DND-41 (cell line): ENCODE measurements around the gene PNKD.

Experiments used
- ATAC-seq: fragments of 200-7000 bp; cut with Tn5 transposase; 3 replicates; pipeline ENCODE4 v1.9.1; 2021; ENCODE audit warnings: low read depth; ENCODE audit not compliant: insufficient read depth
- DNase-seq: peaks from one replicate; pipeline ENCODE4 v3.0.0-alpha.2; 2020
- H2AFZ ChIP-seq: 2 replicates; pipeline ENCODE4 v1.6.0; 2012; ENCODE audit warnings: low read depth, low read length
- H3K27ac ChIP-seq: 2 replicates; pipeline ENCODE4 v1.5.1; 2012; ENCODE audit warnings: low read length, inconsistent platforms
- H3K27me3 ChIP-seq: fragments of 200-600 bp; sonication (generic); 2 replicates; pipeline ENCODE4 v1.6.0; 2012; ENCODE audit warnings: low read length, mild to moderate bottlenecking, inconsistent platforms; ENCODE audit not compliant: insufficient read depth, poor library complexity
- H3K36me3 ChIP-seq: 2 replicates; pipeline ENCODE4 v1.5.1; 2012; ENCODE audit warnings: low read length, inconsistent platforms; ENCODE audit not compliant: insufficient read depth
- H3K4me1 ChIP-seq: 2 replicates; pipeline ENCODE4 v1.5.1; 2012; ENCODE audit warnings: mild to moderate bottlenecking, low read length; ENCODE audit not compliant: insufficient read depth
- H3K4me2 ChIP-seq: 2 replicates; pipeline ENCODE4 v1.6.0; 2012; ENCODE audit warnings: mild to moderate bottlenecking, moderate library complexity, low read length, inconsistent platforms; ENCODE audit not compliant: insufficient read depth
- H3K4me3 ChIP-seq, 2 experiments: fragments of 200-600 bp in 1 of 2; shearing (Covaris generic) in 1 of 2; 2 replicates each; pipeline ENCODE4 v1.5.1; 2012 to 2016; ENCODE audit warnings: inconsistent platforms in 2 of 2, low read length in 2 of 2, mild to moderate bottlenecking in 2 of 2, low read depth in 1 of 2, moderate library complexity in 1 of 2
- H3K79me2 ChIP-seq: 2 replicates; pipeline ENCODE4 v1.6.0; 2012; ENCODE audit warnings: low read length, inconsistent platforms; ENCODE audit not compliant: insufficient read depth
- H3K9ac ChIP-seq: 2 replicates; pipeline ENCODE4 v1.6.0; 2012; ENCODE audit warnings: low read depth, mild to moderate bottlenecking, inconsistent platforms, low read length, moderate library complexity
- H3K9me3 ChIP-seq: 2 replicates; pipeline ENCODE4 v1.5.1; 2012; ENCODE audit warnings: low read length, moderate library complexity, mild to moderate bottlenecking, inconsistent platforms; ENCODE audit not compliant: insufficient read depth, severe bottlenecking
- H4K20me1 ChIP-seq: 2 replicates; pipeline ENCODE4 v1.6.0; 2012; ENCODE audit warnings: low read length; ENCODE audit not compliant: insufficient read depth
- EZH2 ChIP-seq: IDR thresholded peaks from 3 replicates; pipeline ENCODE4 v1.6.1; 2012; ENCODE audit warnings: borderline replicate concordance, low read depth, mild to moderate bottlenecking, moderate library complexity, low read length, inconsistent platforms; ENCODE audit not compliant: severe bottlenecking
- TF ChIP-seq, protein P1 (sequence below): IDR thresholded peaks from 2 replicates; pipeline ENCODE4 v1.5.1; 2012; ENCODE audit warnings: borderline replicate concordance, low read length, moderate library complexity, mild to moderate bottlenecking; ENCODE audit not compliant: poor library complexity, severe bottlenecking; ENCODE audit errors: extremely low read depth

PNKD gene

DNA sequence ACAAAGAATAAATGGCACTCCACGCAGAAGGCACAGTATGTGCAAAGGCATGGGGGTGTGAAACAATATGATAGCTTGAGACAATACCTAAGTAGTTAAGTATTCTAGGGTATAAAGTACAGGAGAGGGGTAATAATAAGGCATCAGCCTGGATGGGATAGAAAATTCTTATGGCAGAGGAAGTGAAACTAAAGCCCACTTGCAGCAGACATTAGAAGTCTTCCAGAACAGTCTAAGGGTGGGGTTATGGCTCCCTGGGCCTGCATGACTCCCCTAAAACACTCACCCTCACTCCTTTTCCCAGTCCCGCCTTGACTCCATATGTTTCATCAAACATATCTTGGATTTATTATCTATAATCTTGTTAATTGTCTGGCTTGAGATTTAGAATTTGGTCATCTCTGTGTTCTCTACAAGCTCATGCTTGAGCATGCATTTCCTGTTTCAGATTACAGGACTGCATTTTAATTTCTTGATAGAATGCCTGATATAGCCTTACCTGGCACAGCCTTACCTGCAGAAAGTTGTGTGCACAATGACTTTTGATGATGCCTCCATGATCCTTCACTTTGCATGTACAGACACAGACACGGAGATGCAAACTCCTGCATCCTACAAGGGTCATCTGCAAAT, 50.5 kb downstream of the PNKD start:
- ATAC-seq (no peak), DNase-seq (no peak)
- Histone ChIP-seq H3K36me3 (no peaks in the 10 kb centered on the region), H3K79me2 (no peaks in the 10 kb centered on the region), H3K4me2 (no peak overlapping the region), H4K20me1 (no peaks in the 10 kb centered on the region), H3K9ac (no peak overlapping the region), H3K9me3 (no peaks in the 10 kb centered on the region), H2AFZ (0 out of 2 replicates have a peak overlapping the region, but pooled peaks have one; percentile 19), H3K27me3 (peaks cover 9% of the 10 kb centered on the region), H3K4me3 (no peak overlapping the region), H3K27ac (no peak overlapping the region), H3K4me1 (peaks cover 33% of the 10 kb centered on the region)
- TF ChIP-seq, protein P1, sequence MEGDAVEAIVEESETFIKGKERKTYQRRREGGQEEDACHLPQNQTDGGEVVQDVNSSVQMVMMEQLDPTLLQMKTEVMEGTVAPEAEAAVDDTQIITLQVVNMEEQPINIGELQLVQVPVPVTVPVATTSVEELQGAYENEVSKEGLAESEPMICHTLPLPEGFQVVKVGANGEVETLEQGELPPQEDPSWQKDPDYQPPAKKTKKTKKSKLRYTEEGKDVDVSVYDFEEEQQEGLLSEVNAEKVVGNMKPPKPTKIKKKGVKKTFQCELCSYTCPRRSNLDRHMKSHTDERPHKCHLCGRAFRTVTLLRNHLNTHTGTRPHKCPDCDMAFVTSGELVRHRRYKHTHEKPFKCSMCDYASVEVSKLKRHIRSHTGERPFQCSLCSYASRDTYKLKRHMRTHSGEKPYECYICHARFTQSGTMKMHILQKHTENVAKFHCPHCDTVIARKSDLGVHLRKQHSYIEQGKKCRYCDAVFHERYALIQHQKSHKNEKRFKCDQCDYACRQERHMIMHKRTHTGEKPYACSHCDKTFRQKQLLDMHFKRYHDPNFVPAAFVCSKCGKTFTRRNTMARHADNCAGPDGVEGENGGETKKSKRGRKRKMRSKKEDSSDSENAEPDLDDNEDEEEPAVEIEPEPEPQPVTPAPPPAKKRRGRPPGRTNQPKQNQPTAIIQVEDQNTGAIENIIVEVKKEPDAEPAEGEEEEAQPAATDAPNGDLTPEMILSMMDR, result no peak
- no peak for TF ChIP-seq EZH2

- peaks cover 15% of the 10 kb centered on the region for H3K4me1 ChIP-seq
- no peaks in the 10 kb centered on the region for H4K20me1 ChIP-seq
- DNase-seq, result peak; percentile 69
- peaks cover 9% of the 10 kb centered on the region for H3K27me3 ChIP-seq
- no peaks in the 10 kb centered on the region for H3K9me3 ChIP-seq
- H2AFZ ChIP-seq, result peak overlapping the region; percentile 61
- no peak overlapping the region for H3K27ac ChIP-seq
- no peaks in the 10 kb centered on the region for H3K36me3 ChIP-seq
- peak overlapping the region; percentile 47 for H3K9ac ChIP-seq
- TF ChIP-seq, protein P1, result no peak
- no peak for TF ChIP-seq EZH2
- ATAC-seq, result peak; percentile 87
- no peaks in the 10 kb centered on the region for H3K79me2 ChIP-seq
- H3K4me2 ChIP-seq, result peak overlapping the region; percentile 71
- H3K4me3 ChIP-seq, result peak overlapping the region; percentile 13 to 56; a peak in 3 of 4 replicates
Observed at GRCh38 chr2:218322768-218323525, 52.6 kb downstream of the PNKD start.

GRCh38 chr2:218323526-218324472, 53.5 kb downstream of the PNKD start:
- no peaks in the 10 kb centered on the region for H3K9me3 ChIP-seq
- H3K9ac ChIP-seq, result peak overlapping the region; percentile 47
- peak overlapping the region; percentile 71 for H3K4me2 ChIP-seq
- H3K4me1 ChIP-seq, result peaks cover 15% of the 10 kb centered on the region
- peak overlapping the region in 1 of 2 experiments; percentile 56; a peak in 3 of 4 replicates for H3K4me3 ChIP-seq
- no peak overlapping the region for H3K27ac ChIP-seq
- H2AFZ ChIP-seq, result peak overlapping the region; percentile 24; the same call in 1 of the 2 replicates
- H4K20me1 ChIP-seq, result no peaks in the 10 kb centered on the region
- H3K79me2 ChIP-seq, result no peaks in the 10 kb centered on the region
- no peaks in the 10 kb centered on the region for H3K36me3 ChIP-seq
- no peak for ATAC-seq
- TF ChIP-seq EZH2, result no peak
- TF ChIP-seq, protein P1, result no peak
- DNase-seq, result no peak
- peaks cover 9% of the 10 kb centered on the region for H3K27me3 ChIP-seq
